Ishikawa (cell line): ENCODE data around the gene TECR.
A peak's percentile ranks its signal among the peaks of the same experiment; 100 is the strongest.

Experiments
- CEBPB ChIP-seq: IDR thresholded peaks from 2 replicates; pipeline ENCODE4 v1.6.1; 2012
- CREB1 ChIP-seq: IDR thresholded peaks from 2 replicates; pipeline ENCODE4 v1.6.1; 2012; ENCODE audit warnings: low read depth
- EGR1 ChIP-seq: IDR thresholded peaks from 2 replicates; pipeline ENCODE4 v1.6.1; 2012
- EP300 ChIP-seq: IDR thresholded peaks from 2 replicates; pipeline ENCODE4 v1.6.1; 2012; ENCODE audit warnings: borderline replicate concordance
- FOXM1 ChIP-seq: IDR thresholded peaks from 2 replicates; pipeline ENCODE4 v1.6.1; 2012; ENCODE audit warnings: low read depth, borderline replicate concordance
- MAX ChIP-seq: IDR thresholded peaks from 2 replicates; pipeline ENCODE4 v1.6.1; 2012
- NFIC ChIP-seq: IDR thresholded peaks from 2 replicates; pipeline ENCODE4 v1.6.1; 2012
- RAD21 ChIP-seq: IDR thresholded peaks from 2 replicates; pipeline ENCODE4 v1.6.1; 2012; ENCODE audit warnings: low read depth
- REST ChIP-seq: IDR thresholded peaks from 2 replicates; pipeline ENCODE4 v1.6.1; 2012; ENCODE audit warnings: low read depth, mild to moderate bottlenecking
- TAF1 ChIP-seq: IDR thresholded peaks from 2 replicates; pipeline ENCODE4 v1.6.1; 2012; ENCODE audit warnings: low read depth, mild to moderate bottlenecking
- TCF12 ChIP-seq: IDR thresholded peaks from 2 replicates; pipeline ENCODE4 v1.6.1; 2012; ENCODE audit warnings: low read depth
- TEAD4 ChIP-seq: IDR thresholded peaks from 2 replicates; pipeline ENCODE4 v1.6.1; 2012
- USF1 ChIP-seq: IDR thresholded peaks from 2 replicates; pipeline ENCODE4 v1.6.1; 2012
- YY1 ChIP-seq: IDR thresholded peaks from 2 replicates; pipeline ENCODE4 v1.6.1; 2012; ENCODE audit warnings: low read depth
- ZBTB7A ChIP-seq: IDR thresholded peaks from 2 replicates; pipeline ENCODE4 v1.6.1; 2012; ENCODE audit warnings: low read depth

Gene TECR

GRCh38 chr19:14517840-14518505 is 11.4 kb upstream of the TECR start, which contains the start of gene DNAJB1:
Gene DNAJB1 (minus strand): TSS chr19:14518397. CDS start chr19:14518349, 48 bp downstream.
- TF ChIP-seq EP300 (no peak), YY1 (peak; percentile 35; the same call in 1 of the 2 replicates), TEAD4 (no peak; the same call in none of the 2 replicates), CEBPB (no peak), USF1 (no peak; the same call in 1 of the 2 replicates), CREB1 (no peak), TAF1 (peak; percentile 90), FOXM1 (no peak), REST (no peak), MAX (peak; percentile 66; the same call in 1 of the 2 replicates), TCF12 (peak; percentile 45; the same call in 1 of the 2 replicates), EGR1 (no peak), ZBTB7A (peak; percentile 71), NFIC (peak; percentile 27; the same call in 1 of the 2 replicates), RAD21 (no peak)

- TF ChIP-seq ZBTB7A, result no peak
- TF ChIP-seq FOXM1, result no peak
- no peak for TF ChIP-seq RAD21
- no peak for TF ChIP-seq EGR1
- no peak for TF ChIP-seq REST
- no peak for TF ChIP-seq TCF12
- TF ChIP-seq EP300, result no peak
- no peak for TF ChIP-seq USF1
- no peak for TF ChIP-seq MAX
- no peak for TF ChIP-seq CREB1
- TF ChIP-seq NFIC, result no peak
- no peak for TF ChIP-seq CEBPB
- TF ChIP-seq TEAD4, result no peak
- no peak for TF ChIP-seq TAF1
- no peak for TF ChIP-seq YY1
Observed at GRCh38 chr19:14519245-14519859, 10.0 kb upstream of the TECR start.

GRCh38 chr19:14519860-14520407 is 9.5 kb upstream of the TECR start:
- no peak for TF ChIP-seq EP300

- TF ChIP-seq YY1 (no peak), TCF12 (no peak), REST (no peak), EP300 (no peak), FOXM1 (no peak), ZBTB7A (no peak), MAX (no peak), CREB1 (no peak), EGR1 (no peak), CEBPB (no peak), RAD21 (no peak), NFIC (no peak), TEAD4 (no peak)
Observed at GRCh38 chr19:14520543-14520942, 8.9 kb upstream of the TECR start.
